Adrenal gland (tissue), 12 donors: Measurements from ENCODE around the gene CACNA1B. TPM values are rescaled to one million over a fixed set of nuclear protein-coding genes. Genes with fewer than 3 reads are reported as not detected.

Source experiments
- DNase-seq, 7 donors: peaks; one replicate each; pipeline ENCODE4 v3.0.0-alpha.2; 2019 to 2020
- H3K27ac ChIP-seq, 5 donors: fragments of 200-600 bp; sonication (generic) in 4 of 5; 1 replicate in 3 of 5; 2 replicates in 2 of 5; pipeline versions ENCODE4 v1.5.1 to v1.8.0; 2016 to 2020; ENCODE audit warnings: mild to moderate bottlenecking in 1 of 5
- H3K27me3 ChIP-seq: fragments of 200-600 bp; 2 replicates; pipeline ENCODE4 v1.8.0; 2021
- H3K36me3 ChIP-seq, 2 donors: fragments of 200-600 bp; replicated peaks in 1 of 2; 1 replicate in 1 of 2; 2 replicates in 1 of 2; pipeline versions ENCODE4 v1.5.1 to v1.8.0; 2018 to 2022
- H3K4me1 ChIP-seq, 2 donors: fragments of 200-600 bp; replicated peaks in 1 of 2; 1 replicate in 1 of 2; 2 replicates in 1 of 2; pipeline versions ENCODE4 v1.5.1 to v1.8.0; 2018 to 2021
- H3K4me3 ChIP-seq, 4 donors: fragments of 200-600 bp; sonication (generic) in 3 of 4; one replicate each; pipeline ENCODE4 v1.5.1; 2016 to 2018
- H3K9me3 ChIP-seq, 3 donors: fragments of 200-600 bp; sonication (generic) in 1 of 3; replicated peaks in 1 of 3; 1 replicate in 2 of 3; 2 replicates in 1 of 3; pipeline versions ENCODE4 v1.5.1 to v1.8.0; 2016 to 2021
- CTCF ChIP-seq, 6 experiments: fragments of 450-650 bp in 4 of 6; fragments of 200-600 bp in 2 of 6; sonication (generic) in 1 of 6; IDR thresholded peaks; 1 replicate in 5 of 6; 2 replicates in 1 of 6; pipeline versions ENCODE4 v1.5.1 to v1.8.0; 2016 to 2021; ENCODE audit warnings: antibody characterized with exemption in 6 of 6, mild to moderate bottlenecking in 2 of 6, moderate library complexity in 1 of 6
- POLR2A ChIP-seq, 2 donors: fragments of 450-650 bp; IDR thresholded peaks; one replicate each; pipeline ENCODE4 v1.6.1; 2017; ENCODE audit warnings: antibody characterized with exemption in 2 of 2, mild to moderate bottlenecking in 2 of 2, moderate library complexity in 1 of 2
- WGBS, 4 donors: extraction: QIAGEN DNeasy Blood & Tissue Kit in 2 of 4; methylation state at CpG; one replicate each; pipeline versions ENCODE4 v1.1.5 to v1.1.7; 2013 to 2017; 5-methylcytosine and 5-hydroxymethylcytosine counted together
- intact Hi-C, 2 donors: fragments of 100-400 bp; cut with DNase I; formaldehyde crosslinking; loops; one replicate each; pipeline versions ENCODE4 v1.14.1 to v1.15.0; 2022 to 2023
- polyA plus RNA-seq, 3 donors: library from polyadenylated mRNA; stranded (reverse); fragments of 200-250 nt in 2 of 3; fragments of 350-450 nt in 1 of 3; fragmentation: Illumina TruSeq in 1 of 3; extraction: RNeasy Lipid Tissue Mini Kit (QIAGEN cat#74804) in 1 of 3; gene quantifications; one replicate each; pipeline ENCODE4 v1.2.3, GENCODE V29; 2013 to 2014
- total RNA-seq, 9 donors: library from RNA; depleted of rRNA in 4 of 9; stranded (reverse); fragments of >200 nt in 4 of 9; fragments of 120-200 nt in 1 of 9; fragmentation: NEBNext Ultra II Directional in 1 of 9; extraction: Animal tissue kit (Norgen Biotek cat#: 25700) in 1 of 9; gene quantifications; one replicate each; pipeline versions ENCODE4 v1.1.0 to v1.2.4, GENCODE V29; 2013 to 2023
- donor health status: healthy with polysubstance abuse.
- donor health status: Bipolar disorder and iron deficiency.
- donor health status: DM: yes; HTN: yes; CAD: no.
- donor health status: DM: no; HTN: no; CAD: no.
- donor health status: DM: no; HTN: no; CAD: no.
- donor health status: DM: yes; HTN: yes; CAD: no.

The CACNA1B gene
- total and polyA plus RNA-seq, 12 donors: 0.04 to 4.9 (median 1.1) TPM; not detected in 1

- peak in 3 of 7 donors; percentile 5 to 36 (median 13) for DNase-seq
- H3K27me3 ChIP-seq: no peaks in the 10 kb centered on the region
- H3K27ac ChIP-seq: no peak overlapping the region
- no peaks in the 10 kb centered on the region for H3K36me3 ChIP-seq
- no peak overlapping the region for H3K4me3 ChIP-seq
- intact Hi-C loops: no loop called here
- H3K9me3 ChIP-seq: no peaks in the 10 kb centered on the region
- WGBS, 4 donors: 80 to 87% (median 85%) methylated on average over 6 of the region's 6 CpGs
- no peaks in the 10 kb centered on the region for H3K4me1 ChIP-seq
- TF ChIP-seq POLR2A (IDR thresholded peaks at IDR 0.05) (no peak), CTCF (IDR thresholded peaks at IDR 0.05) (no peak)
Observed at GRCh38 chr9:138037140-138037539, 159.6 kb downstream of the CACNA1B start.

DNA sequence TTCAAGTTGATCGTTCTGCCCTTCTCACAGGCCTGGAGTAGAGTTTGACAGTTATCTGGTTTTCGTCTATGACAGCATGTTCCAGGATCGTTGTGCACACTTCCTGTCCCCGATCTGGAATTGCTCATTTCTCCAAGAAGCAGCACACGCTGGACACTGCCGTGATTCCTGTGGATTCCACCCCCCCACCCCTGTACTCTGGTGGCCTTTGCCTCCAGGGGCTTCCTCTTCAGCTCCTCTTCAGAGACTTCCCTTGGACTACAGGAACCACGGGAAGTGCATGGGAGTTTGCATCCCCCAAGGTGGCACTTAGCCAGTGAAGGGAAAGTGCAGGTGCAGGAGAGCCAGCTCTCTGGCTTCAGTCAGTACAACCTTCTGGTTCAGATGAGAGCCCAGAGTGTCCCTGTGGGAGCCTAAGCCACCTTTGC is 160.7 kb downstream of the CACNA1B start:
- H3K27me3 ChIP-seq: no peaks in the 10 kb centered on the region
- DNase-seq: peak in 3 of 7 donors; percentile 7 to 71 (median 17)
- WGBS, 4 donors: 43 to 52% (median 47%) methylated on average over 7 of the region's 7 CpGs
- H3K4me3 ChIP-seq: no peak overlapping the region
- no peaks in the 10 kb centered on the region for H3K9me3 ChIP-seq
- no peaks in the 10 kb centered on the region for H3K4me1 ChIP-seq
- no peaks in the 10 kb centered on the region for H3K36me3 ChIP-seq
- H3K27ac ChIP-seq: no peak overlapping the region
- intact Hi-C loops: no loop called here
- TF ChIP-seq CTCF (IDR thresholded peaks at IDR 0.05) (no peak), POLR2A (IDR thresholded peaks at IDR 0.05) (no peak)

GRCh38 chr9:138040446-138041430 is 163.2 kb downstream of the CACNA1B start:
- TF ChIP-seq CTCF (IDR thresholded peaks at IDR 0.05) (no peak), POLR2A (IDR thresholded peaks at IDR 0.05) (no peak)
- Histone ChIP-seq H3K4me1 (no peaks in the 10 kb centered on the region), H3K9me3 (no peaks in the 10 kb centered on the region), H3K27me3 (no peaks in the 10 kb centered on the region), H3K4me3 (no peak overlapping the region), H3K36me3 (no peaks in the 10 kb centered on the region), H3K27ac (no peak overlapping the region)
- intact Hi-C loops: no loop called here
- peak in 3 of 7 donors; percentile 2 to 34 (median 2) for DNase-seq
- 82 to 90% (median 85%) methylated on average over 16 to 17 of the region's 17 CpGs for WGBS, 4 donors

DNA sequence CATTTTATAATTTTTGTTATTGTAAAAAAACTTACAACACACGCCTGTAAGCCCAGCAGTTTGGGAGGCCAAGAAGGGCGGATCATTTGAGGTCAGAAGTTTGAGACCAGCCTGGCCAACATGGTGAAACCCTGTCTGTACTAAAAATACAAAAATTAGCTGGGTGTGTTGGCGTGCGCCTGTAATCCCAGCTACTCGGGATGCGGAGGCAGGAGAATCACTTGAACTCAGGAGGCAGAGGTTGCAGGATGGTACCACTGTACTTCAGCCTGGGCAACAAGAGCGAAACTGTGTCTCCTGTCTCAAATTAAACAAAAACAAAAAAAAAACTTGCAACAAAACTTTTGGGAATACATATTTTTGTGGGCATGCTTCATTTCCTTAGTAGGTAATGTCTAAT is 164.6 kb downstream of the CACNA1B start:
- WGBS, 4 donors: 84 to 92% (median 88%) methylated on average over 7 of the region's 7 CpGs
- no peak overlapping the region for H3K4me3 ChIP-seq
- no peaks in the 10 kb centered on the region for H3K27me3 ChIP-seq
- no peak for DNase-seq
- H3K27ac ChIP-seq: no peak overlapping the region
- no peaks in the 10 kb centered on the region for H3K4me1 ChIP-seq
- H3K36me3 ChIP-seq: no peaks in the 10 kb centered on the region
- TF ChIP-seq POLR2A (IDR thresholded peaks at IDR 0.05) (no peak), CTCF (IDR thresholded peaks at IDR 0.05) (no peak)
- intact Hi-C loops: no loop called here
- no peaks in the 10 kb centered on the region for H3K9me3 ChIP-seq
